GM21381 (cell line): ENCODE data around the gene CMTM7.

Source experiments
- ATAC-seq: cut with Tn5 transposase; IDR thresholded peaks from one replicate; pipeline ENCODE4 v1.9.1; 2021; ENCODE audit warnings: mild to moderate bottlenecking, moderate library complexity; ENCODE audit not compliant: unreplicated experiment

Gene CMTM7

GRCh38 chr3:32482693-32483092 is 91.0 kb downstream of the CMTM7 start:
- ATAC-seq: no peak

DNA sequence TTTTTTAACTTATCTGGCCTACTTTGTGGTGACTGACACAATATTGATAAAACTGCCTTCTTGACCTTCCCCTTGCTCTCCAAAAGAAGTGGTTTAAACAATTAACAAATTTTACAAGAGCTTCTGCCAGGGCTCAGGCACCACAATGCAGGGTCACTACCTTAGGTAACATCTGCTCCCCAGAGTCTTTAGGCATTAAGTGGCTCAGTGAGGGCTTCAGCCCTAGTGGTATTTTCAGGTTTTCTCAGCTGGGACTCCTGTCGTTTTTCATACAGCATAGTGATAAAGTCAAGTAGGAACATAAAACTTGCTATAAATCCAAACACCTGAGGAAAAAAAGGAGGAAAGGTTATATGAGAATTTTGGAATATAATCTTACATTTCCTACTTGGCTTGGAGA is 92.1 kb downstream of the CMTM7 start:
- ATAC-seq: no peak

DNA sequence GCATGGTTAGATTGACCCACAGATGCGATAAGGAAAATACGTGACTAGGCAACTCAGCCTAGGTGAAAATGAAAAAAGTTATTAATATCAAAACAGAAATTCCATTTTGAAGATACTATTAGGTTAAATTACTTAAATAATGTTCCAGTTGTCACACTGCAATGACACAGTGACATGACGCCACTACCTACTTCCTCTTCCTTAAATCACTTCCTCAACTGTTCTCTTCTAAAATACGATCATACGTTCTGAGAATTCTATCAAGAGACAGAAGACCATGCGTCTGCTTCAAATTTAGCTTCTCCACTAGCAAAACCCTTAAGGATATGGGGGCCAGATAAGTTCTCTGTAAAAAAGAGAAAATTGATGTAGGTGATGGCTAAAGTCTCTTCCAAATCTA is 92.8 kb downstream of the CMTM7 start:
- no peak for ATAC-seq

DNA sequence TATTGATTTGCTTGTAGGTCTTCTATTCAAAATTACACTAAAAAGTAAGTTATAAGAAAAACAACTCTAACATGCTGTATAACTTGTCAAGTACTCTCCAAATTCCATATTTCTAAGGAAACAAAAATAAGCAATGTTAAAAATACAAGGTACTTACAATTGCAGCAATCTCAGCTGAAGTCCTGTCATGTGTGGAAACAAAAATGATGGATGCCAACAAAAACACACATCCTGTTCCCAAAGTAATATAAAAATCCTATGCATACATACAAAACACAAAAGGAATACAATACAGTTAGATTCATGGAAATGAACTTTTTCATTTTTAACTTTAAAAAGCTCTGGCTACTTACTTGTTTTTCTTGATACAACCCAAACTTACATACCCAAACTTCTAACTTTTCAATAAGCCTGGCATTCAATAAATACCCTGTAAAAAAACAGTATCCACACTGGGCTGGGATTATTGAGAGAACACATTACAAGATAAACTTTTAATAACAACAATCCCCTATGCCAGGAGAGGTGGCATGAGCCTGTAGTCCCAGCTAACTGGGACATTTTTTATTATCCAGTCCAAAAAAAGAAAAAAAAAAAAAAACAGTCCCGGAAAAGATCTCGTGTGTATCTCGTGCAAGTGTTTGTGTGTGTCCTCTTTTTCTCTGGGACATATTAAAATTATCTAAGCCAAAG is 96.3 kb downstream of the CMTM7 start:
- no peak for ATAC-seq

DNA sequence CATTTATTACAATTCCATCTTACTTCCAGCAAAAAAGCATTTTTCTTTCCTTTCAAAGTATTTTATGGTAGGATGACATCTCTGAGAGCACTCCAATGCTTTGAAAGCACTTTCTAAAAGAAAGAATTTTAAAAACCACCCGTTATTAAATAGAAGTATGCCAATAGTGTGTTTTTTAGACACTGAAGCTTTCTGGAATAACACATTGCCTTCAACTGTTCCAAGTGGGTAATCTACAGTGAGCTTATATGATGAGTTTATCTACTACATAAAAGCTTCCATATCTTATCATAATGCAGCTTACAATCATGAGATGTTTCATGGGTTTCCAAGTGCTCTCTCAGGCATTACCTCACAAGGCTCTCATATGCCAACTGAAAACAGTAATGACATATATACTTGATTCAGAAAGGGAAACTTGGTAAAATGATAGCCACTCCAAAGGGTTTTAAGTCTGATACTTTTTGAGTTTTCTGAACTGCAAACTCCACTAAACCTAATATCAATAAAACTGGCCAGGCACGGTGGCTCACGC is 96.9 kb downstream of the CMTM7 start:
- no peak for ATAC-seq

GRCh38 chr3:32492684-32493436 is 101.2 kb downstream of the CMTM7 start:
- ATAC-seq: no peak

DNA sequence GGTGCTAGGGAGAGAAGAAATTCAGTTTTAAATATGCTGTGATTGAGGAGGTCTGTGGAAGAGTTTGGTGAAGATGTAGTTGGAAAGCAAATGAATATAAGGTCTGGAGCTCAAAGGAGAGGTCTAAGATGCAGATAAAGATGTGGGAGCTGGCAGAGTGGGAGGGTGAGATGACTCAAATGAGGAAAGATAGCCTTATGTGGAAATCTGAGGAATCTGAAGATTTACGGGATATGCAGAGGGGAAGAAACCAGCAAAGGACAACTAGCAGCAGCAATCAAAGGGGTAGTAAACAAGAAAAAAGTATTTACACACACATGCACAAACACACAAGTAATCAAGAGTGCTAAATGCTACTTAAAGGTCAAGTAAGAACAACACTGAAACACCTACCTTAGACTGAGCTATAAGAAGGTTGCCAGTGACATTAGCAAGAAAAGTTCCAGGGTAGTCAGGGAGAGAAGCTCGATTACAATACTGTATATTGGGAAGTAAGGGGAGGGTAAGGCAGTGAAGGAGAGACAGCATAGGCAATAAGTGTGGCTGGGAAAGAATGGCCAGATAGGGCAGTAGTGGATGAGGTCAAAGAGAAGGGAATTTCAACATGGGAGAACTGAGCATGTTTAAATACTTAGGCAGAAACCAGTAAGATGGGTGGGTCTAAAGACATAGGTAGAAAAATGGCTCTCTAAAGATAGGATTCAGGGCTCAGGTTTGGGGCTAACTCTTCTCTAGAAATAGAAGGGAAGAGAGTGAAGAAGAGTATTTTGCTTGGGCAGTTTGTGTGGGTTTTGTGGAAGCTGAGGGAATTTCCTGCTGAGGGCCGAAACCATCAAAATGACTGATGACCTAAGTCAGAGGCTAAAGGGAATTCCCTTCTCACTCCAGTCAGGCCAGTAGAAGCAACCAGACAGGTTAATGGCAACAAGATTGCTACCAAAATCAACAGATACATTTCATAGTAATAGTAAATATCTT is 102.1 kb downstream of the CMTM7 start:
- peak; percentile 59 for ATAC-seq

- ATAC-seq: no peak
Observed at GRCh38 chr3:32495085-32495484, 103.4 kb downstream of the CMTM7 start.

GRCh38 chr3:32495609-32496008 is 104.0 kb downstream of the CMTM7 start:
- ATAC-seq: no peak

DNA sequence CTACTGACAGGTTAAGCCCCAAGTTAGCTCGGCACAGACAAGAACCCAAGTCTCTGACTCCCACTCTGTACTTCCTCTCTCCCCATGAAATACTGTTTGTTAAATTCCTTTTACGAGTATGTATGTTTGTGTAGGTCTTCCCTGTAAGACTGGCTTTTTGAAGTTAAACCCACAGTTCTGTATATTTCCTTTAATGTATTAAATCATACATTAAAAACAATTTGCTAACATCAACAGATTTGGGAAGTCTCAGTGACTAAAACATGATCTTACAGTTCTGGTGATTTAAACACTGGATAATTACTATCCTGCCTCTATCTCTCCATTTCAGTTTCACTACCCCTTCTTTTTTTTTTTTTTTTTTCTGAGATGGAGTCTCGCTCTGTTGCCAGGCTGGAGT is 106.6 kb downstream of the CMTM7 start:
- ATAC-seq: no peak

- ATAC-seq: no peak
Observed at GRCh38 chr3:32498992-32499391, 107.3 kb downstream of the CMTM7 start.

- ATAC-seq: no peak
Observed at GRCh38 chr3:32499585-32499984, 107.9 kb downstream of the CMTM7 start.

GRCh38 chr3:32500231-32500630 is 108.6 kb downstream of the CMTM7 start:
- ATAC-seq: no peak

- no peak for ATAC-seq
Observed at GRCh38 chr3:32500880-32501782, 109.5 kb downstream of the CMTM7 start.

DNA sequence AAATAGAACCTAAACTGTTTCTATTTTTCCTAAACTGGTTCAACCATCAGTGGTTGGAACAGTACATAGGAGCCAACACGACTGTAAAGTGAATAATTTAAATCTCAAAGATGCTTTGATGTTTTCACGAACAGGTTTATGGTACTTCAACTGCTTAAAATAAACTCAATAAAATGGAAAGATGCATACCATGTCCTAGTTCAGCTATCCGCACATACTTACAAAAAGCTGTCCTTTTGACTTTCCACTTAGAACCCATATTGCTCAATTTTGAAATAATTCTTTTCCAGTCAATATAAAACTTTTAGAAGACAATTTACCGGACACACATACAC is 110.1 kb downstream of the CMTM7 start:
- no peak for ATAC-seq

- peak; percentile 67 for ATAC-seq
Observed at GRCh38 chr3:32502118-32502945, 110.7 kb downstream of the CMTM7 start, which contains the start of gene CMTM6. Gene CMTM6 (minus strand): TSS chr3:32502852. CDS start chr3:32502745, 107 bp downstream.

DNA sequence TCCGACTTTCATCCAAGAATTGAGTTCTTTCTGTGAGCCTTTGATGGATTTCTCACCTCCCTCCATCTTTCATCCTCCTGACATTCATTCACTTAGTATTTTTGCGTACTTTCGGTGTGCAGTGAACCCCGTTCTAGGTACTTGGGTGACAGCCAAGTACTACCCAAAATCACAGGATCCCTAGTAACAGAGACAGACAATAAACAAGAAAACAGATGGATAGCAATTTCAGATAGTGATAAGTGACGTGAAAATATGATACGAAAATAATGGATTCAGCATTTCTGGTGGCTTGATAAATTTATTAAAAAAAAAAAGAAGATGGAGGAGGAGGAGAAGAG is 111.3 kb downstream of the CMTM7 start:
- no peak for ATAC-seq
